ENCODE results near the gene SLC10A7. TPM values are rescaled to one million over a fixed set of nuclear protein-coding genes. Genes with fewer than 3 reads are reported as not detected.

Gene SLC10A7
- total and polyA plus RNA-seq, 2 of the 13 experiments (the other 11 are each of a cell fraction or from before 2014, with no cell fraction given) = 18.5 to 18.8 TPM

DNA sequence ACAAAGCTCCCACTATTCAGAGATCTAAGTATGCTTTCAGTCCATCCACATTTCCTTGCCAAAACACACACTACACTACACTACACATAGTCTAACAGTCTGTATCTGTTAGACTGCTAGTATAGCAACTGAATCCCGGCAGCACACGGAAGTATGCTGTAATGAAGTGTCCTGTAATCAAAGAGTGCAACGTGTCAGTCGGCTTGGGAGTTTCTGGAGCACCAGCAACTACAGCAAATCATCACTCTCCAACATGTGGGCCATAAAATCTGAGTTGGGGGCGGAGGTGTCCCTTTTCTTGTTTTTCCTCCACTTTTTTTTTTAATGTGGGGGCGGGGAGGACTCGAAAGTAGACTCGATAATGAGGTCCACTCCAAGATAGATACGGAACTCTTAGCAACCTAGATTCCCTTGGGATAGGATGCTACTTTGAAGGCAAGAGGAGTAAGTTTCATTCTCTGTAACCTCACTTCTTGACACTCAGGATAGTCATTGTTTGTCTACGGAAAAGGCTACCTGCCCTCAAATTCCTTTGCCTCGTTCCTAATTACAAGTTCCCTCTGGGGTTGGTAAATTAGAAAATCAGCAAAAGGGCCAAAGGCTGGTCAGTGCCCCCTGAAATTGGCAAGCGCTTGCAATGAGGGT lies 722 bp downstream of the SLC10A7 start (continued):
- TF ChIP-seq, protein P1, sequence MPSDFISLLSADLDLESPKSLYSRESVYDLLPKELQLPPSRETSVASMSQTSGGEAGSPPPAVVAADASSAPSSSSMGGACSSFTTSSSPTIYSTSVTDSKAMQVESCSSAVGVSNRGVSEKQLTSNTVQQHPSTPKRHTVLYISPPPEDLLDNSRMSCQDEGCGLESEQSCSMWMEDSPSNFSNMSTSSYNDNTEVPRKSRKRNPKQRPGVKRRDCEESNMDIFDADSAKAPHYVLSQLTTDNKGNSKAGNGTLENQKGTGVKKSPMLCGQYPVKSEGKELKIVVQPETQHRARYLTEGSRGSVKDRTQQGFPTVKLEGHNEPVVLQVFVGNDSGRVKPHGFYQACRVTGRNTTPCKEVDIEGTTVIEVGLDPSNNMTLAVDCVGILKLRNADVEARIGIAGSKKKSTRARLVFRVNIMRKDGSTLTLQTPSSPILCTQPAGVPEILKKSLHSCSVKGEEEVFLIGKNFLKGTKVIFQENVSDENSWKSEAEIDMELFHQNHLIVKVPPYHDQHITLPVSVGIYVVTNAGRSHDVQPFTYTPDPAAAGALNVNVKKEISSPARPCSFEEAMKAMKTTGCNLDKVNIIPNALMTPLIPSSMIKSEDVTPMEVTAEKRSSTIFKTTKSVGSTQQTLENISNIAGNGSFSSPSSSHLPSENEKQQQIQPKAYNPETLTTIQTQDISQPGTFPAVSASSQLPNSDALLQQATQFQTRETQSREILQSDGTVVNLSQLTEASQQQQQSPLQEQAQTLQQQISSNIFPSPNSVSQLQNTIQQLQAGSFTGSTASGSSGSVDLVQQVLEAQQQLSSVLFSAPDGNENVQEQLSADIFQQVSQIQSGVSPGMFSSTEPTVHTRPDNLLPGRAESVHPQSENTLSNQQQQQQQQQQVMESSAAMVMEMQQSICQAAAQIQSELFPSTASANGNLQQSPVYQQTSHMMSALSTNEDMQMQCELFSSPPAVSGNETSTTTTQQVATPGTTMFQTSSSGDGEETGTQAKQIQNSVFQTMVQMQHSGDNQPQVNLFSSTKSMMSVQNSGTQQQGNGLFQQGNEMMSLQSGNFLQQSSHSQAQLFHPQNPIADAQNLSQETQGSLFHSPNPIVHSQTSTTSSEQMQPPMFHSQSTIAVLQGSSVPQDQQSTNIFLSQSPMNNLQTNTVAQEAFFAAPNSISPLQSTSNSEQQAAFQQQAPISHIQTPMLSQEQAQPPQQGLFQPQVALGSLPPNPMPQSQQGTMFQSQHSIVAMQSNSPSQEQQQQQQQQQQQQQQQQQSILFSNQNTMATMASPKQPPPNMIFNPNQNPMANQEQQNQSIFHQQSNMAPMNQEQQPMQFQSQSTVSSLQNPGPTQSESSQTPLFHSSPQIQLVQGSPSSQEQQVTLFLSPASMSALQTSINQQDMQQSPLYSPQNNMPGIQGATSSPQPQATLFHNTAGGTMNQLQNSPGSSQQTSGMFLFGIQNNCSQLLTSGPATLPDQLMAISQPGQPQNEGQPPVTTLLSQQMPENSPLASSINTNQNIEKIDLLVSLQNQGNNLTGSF (CRISPR knock-in tag; IDR thresholded peaks at IDR 0.05) = no peak
- TF ChIP-seq FOXC1 (CRISPR knock-in tag; IDR thresholded peaks at IDR 0.05; ENCODE audit: borderline replicate concordance) = no peak
- TF ChIP-seq SRF (IDR thresholded peaks at IDR 0.05; ENCODE audit: low read depth, low read length) = no peak
- TF ChIP-seq MATR3 (CRISPR knock-in tag; IDR thresholded peaks at IDR 0.05) = no peak
- TF ChIP-seq SIX4 (CRISPR knock-in tag; IDR thresholded peaks at IDR 0.05) = no peak
- no peak for TF ChIP-seq NFRKB (IDR thresholded peaks at IDR 0.05)
- TF ChIP-seq PAX8 (CRISPR knock-in tag; IDR thresholded peaks at IDR 0.05; ENCODE audit: borderline replicate concordance) = no peak
- TF ChIP-seq, protein P2, sequence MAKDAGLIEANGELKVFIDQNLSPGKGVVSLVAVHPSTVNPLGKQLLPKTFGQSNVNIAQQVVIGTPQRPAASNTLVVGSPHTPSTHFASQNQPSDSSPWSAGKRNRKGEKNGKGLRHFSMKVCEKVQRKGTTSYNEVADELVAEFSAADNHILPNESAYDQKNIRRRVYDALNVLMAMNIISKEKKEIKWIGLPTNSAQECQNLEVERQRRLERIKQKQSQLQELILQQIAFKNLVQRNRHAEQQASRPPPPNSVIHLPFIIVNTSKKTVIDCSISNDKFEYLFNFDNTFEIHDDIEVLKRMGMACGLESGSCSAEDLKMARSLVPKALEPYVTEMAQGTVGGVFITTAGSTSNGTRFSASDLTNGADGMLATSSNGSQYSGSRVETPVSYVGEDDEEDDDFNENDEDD (CRISPR knock-in tag; IDR thresholded peaks at IDR 0.05; ENCODE audit: borderline replicate concordance) = no peak
- TF ChIP-seq ZBTB1 (CRISPR knock-in tag; IDR thresholded peaks at IDR 0.05; ENCODE audit: borderline replicate concordance) = no peak
- 0 out of 2 replicates have a peak, but pooled peaks have one; percentile 16 for TF ChIP-seq SOX5 (CRISPR knock-in tag; IDR thresholded peaks at IDR 0.05; ENCODE audit: borderline replicate concordance)
- TF ChIP-seq, protein P3, sequence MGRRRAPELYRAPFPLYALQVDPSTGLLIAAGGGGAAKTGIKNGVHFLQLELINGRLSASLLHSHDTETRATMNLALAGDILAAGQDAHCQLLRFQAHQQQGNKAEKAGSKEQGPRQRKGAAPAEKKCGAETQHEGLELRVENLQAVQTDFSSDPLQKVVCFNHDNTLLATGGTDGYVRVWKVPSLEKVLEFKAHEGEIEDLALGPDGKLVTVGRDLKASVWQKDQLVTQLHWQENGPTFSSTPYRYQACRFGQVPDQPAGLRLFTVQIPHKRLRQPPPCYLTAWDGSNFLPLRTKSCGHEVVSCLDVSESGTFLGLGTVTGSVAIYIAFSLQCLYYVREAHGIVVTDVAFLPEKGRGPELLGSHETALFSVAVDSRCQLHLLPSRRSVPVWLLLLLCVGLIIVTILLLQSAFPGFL (CRISPR knock-in tag; IDR thresholded peaks at IDR 0.05) = no peak
- TF ChIP-seq FLYWCH1 (CRISPR knock-in tag; IDR thresholded peaks at IDR 0.05) = no peak
- TF ChIP-seq MTF1 (CRISPR knock-in tag; IDR thresholded peaks at IDR 0.05) = no peak
- TF ChIP-seq NCOR1 (IDR thresholded peaks at IDR 0.05; ENCODE audit: borderline replicate concordance, low read length) = no peak
- TF ChIP-seq ZNF12 (CRISPR knock-in tag; IDR thresholded peaks at IDR 0.05) = 0 out of 2 replicates have a peak, but pooled peaks have one; percentile 10
- TF ChIP-seq, protein P4, sequence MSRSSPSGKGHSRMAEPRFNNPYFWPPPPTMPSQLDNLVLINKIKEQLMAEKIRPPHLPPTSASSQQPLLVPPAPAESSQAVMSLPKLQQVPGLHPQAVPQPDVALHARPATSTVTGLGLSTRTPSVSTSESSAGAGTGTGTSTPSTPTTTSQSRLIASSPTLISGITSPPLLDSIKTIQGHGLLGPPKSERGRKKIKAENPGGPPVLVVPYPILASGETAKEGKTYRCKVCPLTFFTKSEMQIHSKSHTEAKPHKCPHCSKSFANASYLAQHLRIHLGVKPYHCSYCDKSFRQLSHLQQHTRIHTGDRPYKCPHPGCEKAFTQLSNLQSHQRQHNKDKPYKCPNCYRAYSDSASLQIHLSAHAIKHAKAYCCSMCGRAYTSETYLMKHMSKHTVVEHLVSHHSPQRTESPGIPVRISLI (CRISPR knock-in tag; IDR thresholded peaks at IDR 0.05; ENCODE audit: borderline replicate concordance) = peak; percentile 31; the same call in 1 of the 2 replicates
- 0 out of 2 replicates have a peak, but pooled peaks have one; percentile 37 for TF ChIP-seq ZNF292 (CRISPR knock-in tag; IDR thresholded peaks at IDR 0.05; ENCODE audit: borderline replicate concordance, low read depth)
- TF ChIP-seq, protein P5, sequence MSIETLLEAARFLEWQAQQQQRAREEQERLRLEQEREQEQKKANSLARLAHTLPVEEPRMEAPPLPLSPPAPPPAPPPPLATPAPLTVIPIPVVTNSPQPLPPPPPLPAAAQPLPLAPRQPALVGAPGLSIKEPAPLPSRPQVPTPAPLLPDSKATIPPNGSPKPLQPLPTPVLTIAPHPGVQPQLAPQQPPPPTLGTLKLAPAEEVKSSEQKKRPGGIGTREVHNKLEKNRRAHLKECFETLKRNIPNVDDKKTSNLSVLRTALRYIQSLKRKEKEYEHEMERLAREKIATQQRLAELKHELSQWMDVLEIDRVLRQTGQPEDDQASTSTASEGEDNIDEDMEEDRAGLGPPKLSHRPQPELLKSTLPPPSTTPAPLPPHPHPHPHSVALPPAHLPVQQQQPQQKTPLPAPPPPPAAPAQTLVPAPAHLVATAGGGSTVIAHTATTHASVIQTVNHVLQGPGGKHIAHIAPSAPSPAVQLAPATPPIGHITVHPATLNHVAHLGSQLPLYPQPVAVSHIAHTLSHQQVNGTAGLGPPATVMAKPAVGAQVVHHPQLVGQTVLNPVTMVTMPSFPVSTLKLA (IDR thresholded peaks at IDR 0.05) = no peak
- TF ChIP-seq RXRB (CRISPR knock-in tag; IDR thresholded peaks at IDR 0.05; ENCODE audit: borderline replicate concordance) = no peak
- no peak for TF ChIP-seq ARNT (IDR thresholded peaks at IDR 0.05)
- TF ChIP-seq HDAC2 (CRISPR knock-in tag; IDR thresholded peaks at IDR 0.05) = no peak

Measured in HepG2 (cell line).